B cell (primary cell): ENCODE measurements around the gene BCL7C. TPM values are rescaled to one million over a fixed set of nuclear protein-coding genes. Genes with fewer than 3 reads are reported as not detected.
"Not testable (repeated sequence)": the region's sequence is repeated elsewhere in the genome, so short reads cannot be mapped to it uniquely, and the experiment has no call there.

Experiments used
- ATAC-seq: fragments of 200-7000 bp; cut with Tn5 transposase; one replicate; pipeline ENCODE4 v1.10.0; 2021; ENCODE audit warnings: low read depth, mild to moderate bottlenecking, moderate number of reproducible peaks, moderate library complexity
- CTCF ChIA-PET: fragments of 350-600 bp; sonication (Branson Sonifier 250); formaldehyde crosslinking; loops from one replicate; lab custom pipeline; 2021; ENCODE audit warnings: antibody characterized with exemption, inconsistent platforms; lab: Charles Lee
- POLR2A ChIA-PET: fragments of 350-600 bp; sonication (Branson Sonifier 250); formaldehyde crosslinking; loops from one replicate; lab custom pipeline; 2021; ENCODE audit warnings: antibody characterized with exemption; lab: Charles Lee
- DNase-seq: peaks from one replicate; pipeline ENCODE4 v3.0.0; 2013
- H2AFZ ChIP-seq: 2 replicates; pipeline ENCODE4 v1.6.1; 2012; ENCODE audit warnings: mild to moderate bottlenecking, low read depth, low read length; ENCODE audit not compliant: insufficient read depth, poor library complexity, severe bottlenecking
- H3K27ac ChIP-seq, 2 donors: 1 replicate in 1 of 2; 2 replicates in 1 of 2; pipeline ENCODE4 v1.5.1; 2012 to 2013; ENCODE audit warnings: low read length in 2 of 2, mild to moderate bottlenecking in 2 of 2, moderate library complexity in 1 of 2
- H3K27me3 ChIP-seq, 4 experiments: fragments of 200-600 bp in 1 of 4; sonication (generic) in 1 of 4; replicated peaks in 1 of 4; 1 replicate in 2 of 4; 2 replicates in 2 of 4; pipeline versions ENCODE4 v1.6.1 to v1.7.0; 2013 to 2016; ENCODE audit warnings: low read length in 3 of 4, mild to moderate bottlenecking in 2 of 4, mixed read lengths in 1 of 4, moderate library complexity in 1 of 4; ENCODE audit not compliant: insufficient read depth in 4 of 4, control insufficient read depth in 3 of 4; ENCODE audit errors: control extremely low read depth in 1 of 4
- H3K36me3 ChIP-seq, 2 experiments: replicated peaks in 1 of 2; 1 replicate in 1 of 2; 2 replicates in 1 of 2; pipeline versions ENCODE4 v1.6.1 to v1.7.1; 2013; ENCODE audit warnings: low read length in 1 of 2; ENCODE audit not compliant: insufficient read depth in 2 of 2, control insufficient read depth in 1 of 2; ENCODE audit errors: control extremely low read depth in 1 of 2, extremely low read depth in 1 of 2
- H3K4me1 ChIP-seq, 2 donors: fragments of 200-600 bp in 1 of 2; sonication (generic) in 1 of 2; 1 replicate in 1 of 2; 2 replicates in 1 of 2; pipeline versions ENCODE4 v1.5.1 to v1.6.1; 2013 to 2017; ENCODE audit warnings: low read length in 2 of 2; ENCODE audit not compliant: control insufficient read depth in 2 of 2, insufficient read depth in 2 of 2
- H3K4me2 ChIP-seq: replicated peaks from 2 replicates; pipeline ENCODE3; 2012; ENCODE audit warnings: mild to moderate bottlenecking, low read depth, low read length; ENCODE audit not compliant: poor library complexity, severe bottlenecking
- H3K4me3 ChIP-seq, 5 experiments: fragments of 200-600 bp in 1 of 5; sonication (generic) in 1 of 5; 1 replicate in 3 of 5; 2 replicates in 2 of 5; pipeline versions ENCODE4 v1.5.1 to v1.7.0; 2011 to 2016; ENCODE audit warnings: low read length in 4 of 5, mild to moderate bottlenecking in 4 of 5, low read depth in 2 of 5, control low read depth in 1 of 5, moderate library complexity in 1 of 5; ENCODE audit not compliant: insufficient read depth in 1 of 5; ENCODE audit errors: control extremely low read depth in 1 of 5, extremely low read depth in 1 of 5
- H3K79me2 ChIP-seq: fragments of 200-600 bp; sonication (generic); one replicate; pipeline ENCODE4 v1.6.0; 2016; ENCODE audit warnings: low read length; ENCODE audit not compliant: control insufficient read depth, insufficient read depth
- H3K9ac ChIP-seq: fragments of 200-600 bp; sonication (generic); 2 replicates; pipeline ENCODE4 v1.6.1; 2017; ENCODE audit warnings: mild to moderate bottlenecking, low read length, moderate library complexity
- H3K9me3 ChIP-seq, 3 donors: one replicate each; pipeline versions ENCODE4 v1.6.1 to v1.7.1; 2013; ENCODE audit warnings: low read length in 2 of 3; ENCODE audit not compliant: control insufficient read depth in 2 of 3, insufficient read depth in 1 of 3; ENCODE audit errors: control extremely low read depth in 1 of 3
- H4K20me1 ChIP-seq: 2 replicates; pipeline ENCODE4 v1.6.0; 2012; ENCODE audit warnings: mild to moderate bottlenecking, low read length; ENCODE audit not compliant: insufficient read depth, control insufficient read depth, poor library complexity, severe bottlenecking
- H3K27ac Mint-ChIP-seq: one replicate; pipeline ENCODE4 v1.8.0; 2021; ENCODE audit warnings: mixed read lengths
- H3K27me3 Mint-ChIP-seq: one replicate; pipeline ENCODE4 v1.8.0; 2021; ENCODE audit warnings: mixed read lengths
- H3K4me1 Mint-ChIP-seq: one replicate; pipeline ENCODE4 v1.8.0; 2021; ENCODE audit warnings: mixed read lengths
- H3K4me3 Mint-ChIP-seq: one replicate; pipeline ENCODE4 v1.8.0; 2021; ENCODE audit warnings: mixed read lengths
- H3K9me3 Mint-ChIP-seq: one replicate; pipeline ENCODE4 v1.8.0; 2022; ENCODE audit warnings: mixed read lengths; ENCODE audit not compliant: insufficient read depth
- EZH2 ChIP-seq: IDR thresholded peaks from 2 replicates; pipeline ENCODE4 v1.6.1; 2012; ENCODE audit warnings: borderline replicate concordance, low read depth, mild to moderate bottlenecking, moderate library complexity, low read length; ENCODE audit not compliant: insufficient read depth, poor library complexity, severe bottlenecking
- WGBS: methylation state at CpG from one replicate; pipeline ENCODE4 v1.1.5; 2013; ENCODE audit warnings: missing lambda C conversion rate; ENCODE audit not compliant: insufficient coverage; 5-methylcytosine and 5-hydroxymethylcytosine counted together
- intact Hi-C: fragments of 100-400 bp; cut with micrococcal nuclease; formaldehyde crosslinking; loops from one replicate; pipeline ENCODE4 v1.10.0; 2022
- polyA plus RNA-seq: library from polyadenylated mRNA; depleted of rRNA; stranded (reverse); fragments of >200 nt; gene quantifications from 2 replicates; pipeline ENCODE4 v1.2.3, GENCODE V29; 2012
- total RNA-seq, 2 donors: library from RNA; stranded (reverse); fragments of 120-200 nt in 1 of 2; gene quantifications; 1 replicate in 1 of 2; 2 replicates in 1 of 2; pipeline versions ENCODE4 v1.2.3 to v1.2.4, GENCODE V29; 2013 to 2022
- TF ChIP-seq, protein P1 (sequence below): fragments of 200-600 bp; IDR thresholded peaks from one replicate; pipeline ENCODE4 v1.8.0; 2022; ENCODE audit warnings: antibody characterized with exemption, mild to moderate bottlenecking

BCL7C gene
- total and polyA plus RNA-seq, 2 donors (not counting 1 experiment from before 2014, with no cell fraction given): 17.1 to 30.5 TPM

DNA sequence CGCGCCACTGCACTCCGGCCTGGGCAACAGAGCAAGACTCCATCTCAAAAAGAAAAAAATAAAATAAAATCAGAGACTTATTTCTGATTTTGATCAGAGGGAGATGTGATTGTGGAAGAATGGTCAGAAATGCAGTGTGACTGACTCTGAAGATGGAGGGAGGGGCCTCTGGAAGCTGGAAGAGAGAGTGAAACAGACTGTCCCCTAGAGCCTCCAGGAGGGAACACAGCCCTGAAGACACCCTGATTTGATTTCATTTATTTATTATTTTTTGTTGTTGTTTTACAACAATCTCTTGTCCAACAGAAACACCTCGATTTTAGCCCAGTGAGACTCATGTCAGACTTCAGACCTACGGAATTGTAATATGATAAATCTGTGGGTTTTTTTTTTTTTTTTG is 26.1 kb downstream of the BCL7C start:
- H3K27me3 Mint-ChIP-seq: no peaks in the 10 kb centered on the region
- Histone ChIP-seq H3K9me3 (no peaks in the 10 kb centered on the region), H3K4me2 (no peak overlapping the region), H3K27ac (no peak overlapping the region), H3K36me3 (no peaks in the 10 kb centered on the region), H3K27me3 (no peaks in the 10 kb centered on the region), H4K20me1 (no peaks in the 10 kb centered on the region), H2AFZ (no peak overlapping the region), H3K9ac (no peak overlapping the region), H3K4me3 (no peak overlapping the region), H3K4me1 (no peaks in the 10 kb centered on the region), H3K79me2 (no peaks in the 10 kb centered on the region)
- H3K4me3 Mint-ChIP-seq: no peak overlapping the region
- DNase-seq: no peak
- no peaks in the 10 kb centered on the region for H3K9me3 Mint-ChIP-seq
- no peak overlapping the region for H3K27ac Mint-ChIP-seq
- intact Hi-C loops: no loop called here
- ATAC-seq: no peak
- CTCF ChIA-PET: no interaction called here
- POLR2A ChIA-PET: interaction anchor here (0.7 kb wide), 1 partner anchor 74 kb away, joined by 6 read pairs; no protein-coding TSS in a partner anchor
- H3K4me1 Mint-ChIP-seq: peaks cover 5% of the 10 kb centered on the region
- TF ChIP-seq, protein P1, sequence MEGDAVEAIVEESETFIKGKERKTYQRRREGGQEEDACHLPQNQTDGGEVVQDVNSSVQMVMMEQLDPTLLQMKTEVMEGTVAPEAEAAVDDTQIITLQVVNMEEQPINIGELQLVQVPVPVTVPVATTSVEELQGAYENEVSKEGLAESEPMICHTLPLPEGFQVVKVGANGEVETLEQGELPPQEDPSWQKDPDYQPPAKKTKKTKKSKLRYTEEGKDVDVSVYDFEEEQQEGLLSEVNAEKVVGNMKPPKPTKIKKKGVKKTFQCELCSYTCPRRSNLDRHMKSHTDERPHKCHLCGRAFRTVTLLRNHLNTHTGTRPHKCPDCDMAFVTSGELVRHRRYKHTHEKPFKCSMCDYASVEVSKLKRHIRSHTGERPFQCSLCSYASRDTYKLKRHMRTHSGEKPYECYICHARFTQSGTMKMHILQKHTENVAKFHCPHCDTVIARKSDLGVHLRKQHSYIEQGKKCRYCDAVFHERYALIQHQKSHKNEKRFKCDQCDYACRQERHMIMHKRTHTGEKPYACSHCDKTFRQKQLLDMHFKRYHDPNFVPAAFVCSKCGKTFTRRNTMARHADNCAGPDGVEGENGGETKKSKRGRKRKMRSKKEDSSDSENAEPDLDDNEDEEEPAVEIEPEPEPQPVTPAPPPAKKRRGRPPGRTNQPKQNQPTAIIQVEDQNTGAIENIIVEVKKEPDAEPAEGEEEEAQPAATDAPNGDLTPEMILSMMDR: no peak
- TF ChIP-seq EZH2: no peak
- no CpG with 5 or more reads among the region's 5 CpGs for WGBS

DNA sequence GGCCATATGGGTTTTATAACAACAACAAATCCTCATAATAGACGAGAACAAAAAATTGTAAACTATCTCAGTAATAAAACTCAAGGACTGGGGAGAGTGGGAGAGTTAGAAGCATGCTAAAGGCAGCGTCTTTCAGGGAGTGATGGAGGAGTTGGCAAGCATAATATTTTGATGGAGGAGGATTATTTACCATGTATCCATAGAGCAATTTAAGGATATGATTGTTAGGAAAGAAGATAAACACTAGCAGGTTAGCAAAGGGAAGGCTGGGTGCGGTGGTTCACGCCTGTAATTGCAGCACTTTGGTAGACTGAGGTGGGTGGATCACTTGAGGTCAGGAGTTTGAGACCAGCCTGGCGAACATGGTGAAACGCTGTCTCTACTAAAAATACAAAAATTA is 27.8 kb downstream of the BCL7C start:
- POLR2A ChIA-PET: no interaction called here
- no peaks in the 10 kb centered on the region for H3K9me3 Mint-ChIP-seq
- Histone ChIP-seq H3K27ac (no peak overlapping the region), H3K27me3 (no peaks in the 10 kb centered on the region), H3K9ac (no peak overlapping the region), H4K20me1 (no peaks in the 10 kb centered on the region), H3K4me2 (no peak overlapping the region), H3K9me3 (no peaks in the 10 kb centered on the region), H2AFZ (no peak overlapping the region), H3K79me2 (no peaks in the 10 kb centered on the region), H3K36me3 (no peaks in the 10 kb centered on the region), H3K4me1 (no peaks in the 10 kb centered on the region), H3K4me3 (no peak overlapping the region)
- intact Hi-C loops: no loop called here
- TF ChIP-seq, protein P1: no peak
- no peak for TF ChIP-seq EZH2
- no peak overlapping the region for H3K27ac Mint-ChIP-seq
- H3K4me3 Mint-ChIP-seq: no peak overlapping the region
- peaks cover 4% of the 10 kb centered on the region for H3K4me1 Mint-ChIP-seq
- ATAC-seq (no peak), DNase-seq (no peak)
- CTCF ChIA-PET: no interaction called here
- no peaks in the 10 kb centered on the region for H3K27me3 Mint-ChIP-seq
- WGBS: 55% methylated on average over 5 of the region's 6 CpGs

DNA sequence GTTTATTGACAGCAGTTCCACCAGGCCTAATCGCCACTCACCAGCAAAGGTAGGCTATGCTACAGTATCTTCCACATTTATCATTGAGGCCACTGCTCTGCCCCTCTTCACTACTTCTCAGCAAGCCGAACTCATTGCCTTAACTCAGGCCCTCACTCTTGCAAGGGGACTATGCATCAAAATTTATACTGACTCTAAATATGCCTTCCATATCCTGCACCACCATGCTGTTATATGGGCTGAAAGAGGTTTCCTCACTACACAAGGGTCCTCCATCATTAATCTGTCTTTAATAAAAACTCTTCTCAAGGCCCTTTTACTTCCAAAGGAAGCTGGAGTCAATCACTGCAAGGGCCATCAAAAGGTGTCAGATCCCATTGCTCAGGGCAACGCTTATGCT is 30.7 kb downstream of the BCL7C start:
- DNase-seq, H3K27me3 Mint-ChIP-seq, intact Hi-C loops, H3K27ac Mint-ChIP-seq, H4K20me1 ChIP-seq, H3K9me3 Mint-ChIP-seq, CTCF ChIA-PET, H3K4me1 ChIP-seq, H3K4me1 Mint-ChIP-seq, H3K27ac ChIP-seq, POLR2A ChIA-PET, H3K36me3 ChIP-seq, H3K9ac ChIP-seq, H3K4me3 ChIP-seq, H2AFZ ChIP-seq, H3K4me2 ChIP-seq, ATAC-seq, H3K4me3 Mint-ChIP-seq, H3K27me3 ChIP-seq, H3K9me3 ChIP-seq, H3K79me2 ChIP-seq: not testable (repeated sequence)
- 100% methylated on average over 3 of the region's 3 CpGs for WGBS
